Measurements from ENCODE around the gene KIAA0825.
A peak's percentile ranks its signal among the peaks of the same experiment; 100 is the strongest.

KIAA0825 gene

DNA sequence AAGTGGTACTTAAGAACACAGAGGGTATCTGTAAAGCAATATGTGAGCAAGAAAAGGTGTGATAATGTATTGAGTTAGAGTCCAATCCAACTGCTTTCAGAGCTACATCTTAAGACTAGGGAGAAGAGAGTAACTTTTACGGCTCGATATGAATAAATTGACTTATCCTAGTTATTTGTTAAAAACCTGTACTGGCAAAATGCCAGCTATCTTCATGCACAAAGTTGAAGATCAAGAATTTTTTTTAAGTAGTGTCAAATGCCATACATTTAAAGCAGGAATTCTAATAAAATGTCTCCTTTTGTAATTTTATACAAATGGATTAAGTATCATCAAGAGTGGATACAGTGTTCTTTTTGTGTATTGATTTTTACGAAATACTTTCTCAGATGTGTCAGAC is 305.2 kb downstream of the KIAA0825 start:
- DNase-seq (ENCODE audit: low spot score) = no peak

DNA sequence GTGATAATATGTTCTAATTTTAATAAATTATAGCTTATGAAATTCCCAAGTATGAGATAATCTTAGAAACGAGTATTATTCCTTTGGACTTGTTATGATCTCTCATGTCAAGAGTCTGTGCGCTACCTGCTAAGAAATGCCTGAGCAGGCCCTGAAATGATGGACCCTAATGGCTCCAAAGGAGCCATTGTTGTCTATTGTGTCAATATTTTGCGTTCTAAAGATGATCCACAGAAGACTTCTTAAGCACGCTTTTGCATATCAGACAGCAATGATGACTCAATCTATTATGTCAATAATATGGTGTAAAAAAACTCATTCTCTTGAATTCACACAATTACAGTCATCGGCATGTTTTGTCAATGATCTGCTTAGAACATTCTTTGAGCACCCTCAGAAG is 306.1 kb downstream of the KIAA0825 start:
- no peak for DNase-seq (ENCODE audit: low spot score)

DNA sequence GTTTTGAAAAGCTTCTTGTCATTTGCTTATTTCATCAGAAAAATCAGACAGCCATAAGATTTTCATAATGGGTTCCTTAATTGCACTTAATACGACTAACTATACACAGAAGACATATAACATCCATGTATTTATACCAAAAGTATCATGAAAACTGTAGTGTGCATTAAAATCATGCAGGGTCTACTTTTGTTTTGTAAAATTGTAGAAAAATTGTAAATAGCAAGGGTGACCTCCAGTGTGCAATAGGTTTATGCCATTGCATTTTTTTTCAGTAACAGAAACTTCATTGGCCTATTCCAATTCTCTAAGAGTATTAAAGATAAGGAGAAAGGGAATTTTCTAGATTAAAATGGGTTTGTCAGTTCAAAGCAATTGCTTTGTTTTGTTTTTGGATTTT is 307.6 kb downstream of the KIAA0825 start:
- DNase-seq (ENCODE audit: low spot score) = no peak

DNA sequence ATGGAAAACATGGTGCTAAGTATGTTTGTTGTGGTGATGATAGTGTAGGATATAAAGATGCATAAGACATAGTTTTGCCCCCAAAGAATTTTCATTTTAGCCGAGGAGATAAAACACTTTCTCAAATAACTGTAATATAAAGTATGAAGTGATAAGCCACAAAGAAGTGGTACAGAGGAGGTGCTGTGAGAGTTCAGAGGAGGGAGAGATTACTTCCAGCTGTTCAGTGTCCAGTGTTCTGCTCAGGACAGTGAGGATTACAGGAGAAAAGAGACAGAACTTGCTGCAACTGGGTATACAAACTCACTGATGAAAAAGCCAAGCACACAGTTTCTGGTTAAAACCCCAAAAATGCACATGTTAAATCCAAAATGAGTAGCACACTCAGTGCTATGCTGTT is 309.3 kb downstream of the KIAA0825 start:
- DNase-seq (ENCODE audit: low spot score) = no peak

GRCh38 chr5:94308442-94308841 is 310.0 kb downstream of the KIAA0825 start:
- DNase-seq (ENCODE audit: low spot score) = no peak

GRCh38 chr5:94304146-94304545 is 314.3 kb downstream of the KIAA0825 start:
- DNase-seq (ENCODE audit: low spot score) = no peak

GRCh38 chr5:94288937-94289336 is 329.5 kb downstream of the KIAA0825 start:
- no peak for DNase-seq (ENCODE audit: low spot score)

DNA sequence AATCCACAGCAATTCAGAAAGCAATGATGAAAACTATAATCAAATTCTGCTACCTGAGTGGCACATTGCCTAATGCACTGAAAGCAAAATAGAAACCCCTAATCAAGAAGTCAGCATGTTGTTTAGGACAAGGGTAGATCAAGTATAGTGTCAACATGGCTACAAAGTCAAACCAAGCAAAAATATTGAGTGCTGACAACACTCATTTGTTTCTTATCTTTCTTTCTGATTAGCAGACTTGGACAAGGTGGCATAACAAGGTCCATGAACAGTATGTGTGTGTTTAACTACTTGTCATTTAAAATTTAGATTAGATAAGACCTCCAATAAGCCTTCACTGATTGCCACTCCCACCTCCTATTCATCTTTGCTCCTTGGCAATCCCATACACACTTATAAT is 332.4 kb downstream of the KIAA0825 start:
- DNase-seq (ENCODE audit: low spot score) = no peak

DNA sequence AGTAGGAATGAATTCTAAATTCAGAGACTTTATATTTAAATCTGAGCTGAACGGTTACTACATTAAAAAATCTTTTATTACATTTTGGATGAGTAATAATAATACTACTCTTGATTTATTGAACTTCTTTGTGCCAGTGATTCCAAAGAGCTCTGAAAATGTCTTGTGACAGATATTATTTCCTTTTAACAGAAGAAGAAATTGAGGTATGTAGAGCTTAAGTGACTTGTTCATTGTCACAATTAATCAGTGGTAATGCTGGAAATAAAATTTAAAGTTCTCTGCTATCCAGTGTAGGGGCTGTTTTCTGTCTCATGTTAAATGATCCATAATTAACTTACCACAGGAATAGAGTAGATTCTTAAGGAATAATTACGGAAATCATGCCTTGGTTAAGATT is 335.3 kb downstream of the KIAA0825 start:
- DNase-seq (ENCODE audit: low spot score) = no peak

GRCh38 chr5:94281236-94281801 is 337.1 kb downstream of the KIAA0825 start:
- no peak for DNase-seq (ENCODE audit: low spot score)

DNA sequence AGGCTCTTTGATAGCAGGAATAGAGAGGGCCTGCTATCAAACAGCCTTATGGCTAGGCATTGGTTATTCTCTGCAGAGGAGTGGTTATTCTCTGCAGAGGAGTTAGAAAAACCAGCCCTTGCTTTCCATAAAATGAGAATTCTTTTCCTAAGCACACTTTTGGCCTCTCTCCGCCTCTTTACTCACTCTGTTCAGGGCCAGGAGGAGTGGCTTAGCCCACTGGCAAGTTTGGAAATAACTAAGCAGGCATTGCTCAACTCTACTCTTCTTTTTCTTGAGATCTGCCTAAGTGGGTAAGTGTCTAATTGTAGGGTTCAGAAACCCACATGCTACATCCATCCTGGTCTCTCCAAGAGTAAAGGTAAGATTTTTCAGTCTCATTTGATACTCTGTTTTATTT is 341.7 kb downstream of the KIAA0825 start:
- no peak for DNase-seq (ENCODE audit: low spot score)

DNA sequence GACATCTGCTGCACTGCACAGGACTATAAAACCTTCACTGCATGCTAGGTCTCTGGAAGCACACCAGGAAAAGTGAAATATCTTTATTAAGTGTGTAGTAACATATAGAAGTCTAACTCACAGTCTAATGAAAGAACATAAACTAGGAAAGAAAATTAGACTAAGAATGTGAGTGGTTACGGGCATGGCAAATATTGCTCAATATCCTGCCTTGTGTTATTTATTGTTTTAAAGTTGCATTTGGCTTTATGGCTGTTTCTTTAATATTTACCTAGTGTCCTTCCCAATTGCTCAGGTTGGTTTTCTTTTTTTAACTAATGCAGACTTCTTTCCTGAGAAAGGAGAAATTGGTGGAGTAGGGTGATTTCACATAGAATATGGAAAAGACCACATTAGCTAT is 342.4 kb downstream of the KIAA0825 start:
- no peak for DNase-seq (ENCODE audit: low spot score)

- no peak for DNase-seq (ENCODE audit: low spot score)
Observed at GRCh38 chr5:94274707-94275106, 343.7 kb downstream of the KIAA0825 start.

- DNase-seq (ENCODE audit: low spot score) = no peak
Observed at GRCh38 chr5:94268226-94268625, 350.2 kb downstream of the KIAA0825 start.

DNA sequence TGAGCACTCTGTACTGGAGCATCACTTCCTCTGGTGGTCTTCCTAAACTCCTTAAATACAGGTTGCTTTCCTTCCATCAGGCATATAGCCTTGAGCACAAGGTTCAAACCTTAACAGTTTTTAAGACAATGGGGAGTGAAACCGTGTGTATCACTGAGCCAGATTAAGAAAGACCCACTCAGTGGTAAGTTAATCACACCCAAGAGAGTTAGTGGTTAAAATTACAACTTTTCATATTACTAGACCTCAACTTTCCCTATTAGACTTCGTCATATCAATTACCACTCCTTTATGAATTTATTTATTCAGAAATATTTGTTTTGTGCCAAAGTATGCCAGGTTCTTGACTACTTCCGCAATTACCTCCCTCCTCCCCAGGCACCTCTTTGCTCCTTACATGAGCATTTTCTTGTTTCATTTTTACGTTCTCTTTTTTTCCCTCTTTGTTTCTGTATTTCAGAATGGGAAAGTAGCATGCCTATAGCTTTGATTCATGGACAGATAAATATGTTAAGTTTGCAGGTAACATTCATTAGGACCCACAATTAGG is 351.0 kb downstream of the KIAA0825 start:
- DNase-seq (ENCODE audit: low spot score) = no peak

DNA sequence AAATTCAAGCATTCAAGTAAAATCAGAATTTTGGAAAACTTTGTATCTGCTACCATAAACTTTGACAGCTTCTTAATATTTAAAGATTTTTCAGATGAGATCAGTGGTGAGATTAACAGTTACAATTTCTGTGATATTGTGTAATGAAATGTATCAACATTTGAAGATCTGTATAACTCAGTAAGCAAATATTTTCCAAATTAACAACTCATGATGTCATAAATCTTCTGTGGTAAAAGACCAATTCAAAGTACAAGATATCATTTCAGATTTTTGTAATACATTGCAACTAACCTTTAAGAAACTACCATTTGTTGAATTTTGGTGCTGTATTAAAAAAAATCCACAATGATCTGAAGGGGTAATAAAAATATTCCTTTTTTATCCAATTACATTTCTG is 352.2 kb downstream of the KIAA0825 start:
- no peak for DNase-seq (ENCODE audit: low spot score)

GRCh38 chr5:94263068-94263467 is 355.3 kb downstream of the KIAA0825 start:
- no peak for DNase-seq (ENCODE audit: low spot score)

- no peak for DNase-seq (ENCODE audit: low spot score)
Observed at GRCh38 chr5:94260096-94260495, 358.3 kb downstream of the KIAA0825 start.

- DNase-seq (ENCODE audit: low spot score) = peak; percentile 46
Observed at GRCh38 chr5:94254214-94254613, 364.2 kb downstream of the KIAA0825 start.

- no peak for DNase-seq (ENCODE audit: low spot score)
Observed at GRCh38 chr5:94250985-94251384, 367.4 kb downstream of the KIAA0825 start.

DNA sequence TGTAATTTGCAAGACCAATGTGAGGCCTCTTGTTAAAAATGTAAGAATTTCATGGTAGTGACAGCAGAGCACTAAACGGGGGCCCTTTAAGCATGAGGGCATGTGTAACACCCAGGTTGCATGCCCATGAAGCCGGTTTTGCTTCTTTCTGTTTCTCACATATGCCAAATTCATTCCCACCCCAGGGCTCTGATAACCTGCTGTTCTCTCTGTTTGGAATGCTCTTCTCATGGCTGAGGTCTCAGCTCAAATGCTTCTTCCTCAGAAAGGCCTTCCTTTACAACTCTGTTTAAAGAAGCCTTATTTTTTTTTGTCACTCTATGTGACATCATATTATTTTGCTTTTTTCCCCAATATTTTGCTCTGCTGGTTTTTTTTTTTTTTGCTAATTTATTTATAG is 369.0 kb downstream of the KIAA0825 start:
- no peak for DNase-seq (ENCODE audit: low spot score)

DNA sequence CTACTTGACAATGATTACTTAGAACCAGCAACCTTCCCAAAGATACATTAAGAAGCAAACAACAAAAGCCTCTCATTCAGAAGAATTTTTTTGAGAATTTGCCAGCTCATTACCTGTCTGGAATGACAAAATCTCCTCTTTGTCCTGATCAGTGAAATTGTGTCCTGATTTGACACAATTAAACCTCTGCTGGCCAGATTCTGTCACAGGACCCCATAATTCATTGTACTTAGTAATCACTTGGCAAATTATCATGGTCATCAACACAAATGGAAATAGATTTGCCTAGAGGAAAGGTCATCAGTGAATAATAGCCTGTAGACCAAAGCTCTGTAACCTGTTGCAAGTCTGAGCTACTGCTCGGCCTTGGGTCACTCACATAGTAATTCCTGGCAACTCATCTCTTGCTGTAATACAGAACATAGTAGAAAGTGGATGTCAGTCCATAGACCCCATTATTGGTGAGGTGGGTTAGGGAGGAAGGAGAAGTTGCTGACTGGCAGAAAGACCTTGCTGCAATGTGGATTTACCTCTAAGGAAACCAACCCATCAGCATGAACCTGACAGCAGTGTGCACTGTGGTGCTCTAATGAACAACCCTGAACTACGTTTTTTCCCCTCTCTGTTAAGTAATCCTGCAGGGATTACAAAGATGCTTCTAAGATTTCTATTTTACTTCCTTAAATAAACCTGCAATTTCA is 370.1 kb downstream of the KIAA0825 start:
- DNase-seq (ENCODE audit: low spot score) = no peak

- no peak for DNase-seq (ENCODE audit: low spot score)
Observed at GRCh38 chr5:94245608-94246007, 372.8 kb downstream of the KIAA0825 start.

DNA sequence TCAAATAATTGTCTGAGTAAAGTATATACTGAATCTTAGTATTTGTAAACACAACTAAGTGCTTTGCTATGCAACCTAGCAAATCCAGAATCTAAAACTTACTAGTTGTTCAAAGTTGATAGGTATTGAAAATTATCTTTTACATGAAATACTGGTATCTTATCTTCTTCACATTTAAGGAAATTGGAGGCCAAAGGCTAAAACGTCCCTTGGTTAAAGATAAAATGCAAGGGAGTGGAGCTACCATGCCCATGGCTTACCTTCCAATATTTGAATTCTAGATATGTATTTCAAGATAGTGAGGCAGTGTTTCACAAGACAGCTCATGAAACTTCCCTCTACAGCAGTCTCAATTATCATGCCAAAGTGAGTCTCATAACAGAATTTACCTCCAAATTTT is 373.5 kb downstream of the KIAA0825 start:
- no peak for DNase-seq (ENCODE audit: low spot score)
